SU-DHL-6 (cell line): ENCODE results near the gene MYH4.

Experiments
- H2AFZ ChIP-seq: fragments of 200-600 bp; sonication (generic); 2 replicates; pipeline ENCODE4 v1.6.1; 2014; ENCODE audit warnings: low read depth, mild to moderate bottlenecking, moderate library complexity, mixed read lengths, antibody characterized with exemption, low read length; ENCODE audit not compliant: severe bottlenecking
- H3F3A ChIP-seq: fragments of 200-600 bp; shearing (Covaris generic); 2 replicates; pipeline ENCODE4 v1.6.0; 2016; ENCODE audit warnings: antibody characterized with exemption, mild to moderate bottlenecking; ENCODE audit not compliant: insufficient read depth
- H3K27ac ChIP-seq: fragments of 200-600 bp; sonication (generic); 2 replicates; pipeline ENCODE4 v1.5.1; 2016; ENCODE audit warnings: low read depth, mild to moderate bottlenecking, low read length, moderate library complexity, mixed read lengths
- H3K27me3 ChIP-seq: fragments of 200-600 bp; sonication (generic), shearing (Covaris generic); 2 replicates; pipeline ENCODE4 v1.6.0; 2014; ENCODE audit warnings: mild to moderate bottlenecking, low read length
- H3K36me3 ChIP-seq: fragments of 200-600 bp; sonication (generic); 2 replicates; pipeline ENCODE4 v1.6.1; 2014; ENCODE audit warnings: mild to moderate bottlenecking, low read length, mixed read lengths
- H3K4me2 ChIP-seq: fragments of 300-600, 200-600 bp; shearing (Covaris generic), sonication (generic); 2 replicates; pipeline ENCODE4 v1.6.0; 2014; ENCODE audit warnings: low read length, low read depth, mild to moderate bottlenecking; ENCODE audit not compliant: poor library complexity, severe bottlenecking
- H3K4me3 ChIP-seq: fragments of 200-600 bp; sonication (generic); 2 replicates; pipeline ENCODE4 v1.5.1; 2014; ENCODE audit warnings: antibody characterized with exemption, low read length, mild to moderate bottlenecking, mixed read lengths; ENCODE audit not compliant: insufficient read depth, poor library complexity, severe bottlenecking
- H3K79me2 ChIP-seq: fragments of 200-600 bp; sonication (generic); 2 replicates; pipeline ENCODE4 v1.6.1; 2014; ENCODE audit warnings: mild to moderate bottlenecking, low read length, moderate library complexity; ENCODE audit not compliant: insufficient read depth
- H3K9ac ChIP-seq: fragments of 200-600 bp; sonication (generic); 2 replicates; pipeline ENCODE4 v1.7.0; 2014; ENCODE audit warnings: mild to moderate bottlenecking, low read length
- H3K9me2 ChIP-seq: fragments of 200-600 bp; sonication (generic); replicated peaks from 2 replicates; pipeline ENCODE4 v1.6.1; 2014; ENCODE audit warnings: low read length; ENCODE audit not compliant: insufficient read depth
- H3K9me3 ChIP-seq: fragments of 200-600 bp; sonication (generic); 2 replicates; pipeline ENCODE4 v1.6.1; 2014; ENCODE audit warnings: low read length, mixed read lengths; ENCODE audit not compliant: insufficient read depth
- H4K20me1 ChIP-seq: fragments of 200-600 bp; sonication (generic); 2 replicates; pipeline ENCODE4 v1.6.1; 2014; ENCODE audit warnings: low read depth, mild to moderate bottlenecking, antibody characterized with exemption, low read length, moderate library complexity, mixed read lengths
- CTCF ChIP-seq: fragments of 200-600 bp; sonication (generic); IDR thresholded peaks from one replicate; pipeline ENCODE4 v1.5.1; 2017; ENCODE audit warnings: antibody characterized with exemption, mild to moderate bottlenecking, low read length, moderate library complexity; ENCODE audit not compliant: insufficient read depth, poor library complexity, severe bottlenecking
- EZH2phosphoT487 ChIP-seq: fragments of 200-600 bp; sonication (generic), shearing (Covaris generic); conservative IDR thresholded peaks from 2 replicates; pipeline ENCODE4 v1.6.1; 2018; ENCODE audit warnings: mild to moderate bottlenecking, antibody characterized with exemption, low read length, moderate library complexity, mixed read lengths

MYH4 gene

GRCh38 chr17:10463402-10463801 lies 6.0 kb downstream of the MYH4 start:
- Histone ChIP-seq H3K27ac (no peak overlapping the region), H3K4me2 (no peak overlapping the region), H3K9me3 (peaks cover 5% of the 10 kb centered on the region; the same call in 1 of the 2 replicates), H3K36me3 (no peaks in the 10 kb centered on the region), H3K79me2 (no peaks in the 10 kb centered on the region), H3K4me3 (no peak overlapping the region), H3K9ac (no peak overlapping the region), H3F3A (no peaks in the 10 kb centered on the region), H4K20me1 (no peaks in the 10 kb centered on the region), H3K27me3 (0 out of 2 replicates have a peak, but pooled peaks cover under 1% of the 10 kb centered on the region), H2AFZ (no peak overlapping the region), H3K9me2 (no peaks in the 10 kb centered on the region)
- TF ChIP-seq EZH2phosphoT487 (no peak), CTCF (no peak)

GRCh38 chr17:10460062-10460461 lies 9.3 kb downstream of the MYH4 start:
- no peaks in the 10 kb centered on the region for H3K79me2 ChIP-seq
- H3K4me3 ChIP-seq: no peak overlapping the region
- no peak overlapping the region for H2AFZ ChIP-seq
- no peak overlapping the region for H3K9ac ChIP-seq
- H3K36me3 ChIP-seq: no peaks in the 10 kb centered on the region
- H3K4me2 ChIP-seq: no peak overlapping the region
- TF ChIP-seq CTCF: no peak
- no peak for TF ChIP-seq EZH2phosphoT487
- H4K20me1 ChIP-seq: no peaks in the 10 kb centered on the region
- no peak overlapping the region for H3K27ac ChIP-seq
- H3F3A ChIP-seq: no peaks in the 10 kb centered on the region
- peaks cover 5% of the 10 kb centered on the region; the same call in 1 of the 2 replicates for H3K9me3 ChIP-seq
- no peaks in the 10 kb centered on the region for H3K27me3 ChIP-seq
- no peaks in the 10 kb centered on the region for H3K9me2 ChIP-seq

GRCh38 chr17:10458701-10459100 lies 10.7 kb downstream of the MYH4 start:
- no peak overlapping the region for H2AFZ ChIP-seq
- no peaks in the 10 kb centered on the region for H3K36me3 ChIP-seq
- no peaks in the 10 kb centered on the region for H3K27me3 ChIP-seq
- no peaks in the 10 kb centered on the region for H3K79me2 ChIP-seq
- H3K9ac ChIP-seq: no peak overlapping the region
- no peaks in the 10 kb centered on the region for H3K9me2 ChIP-seq
- H3K4me3 ChIP-seq: no peak overlapping the region
- TF ChIP-seq EZH2phosphoT487 (no peak), CTCF (no peak)
- no peaks in the 10 kb centered on the region for H4K20me1 ChIP-seq
- H3F3A ChIP-seq: no peaks in the 10 kb centered on the region
- H3K9me3 ChIP-seq: no peaks in the 10 kb centered on the region
- H3K27ac ChIP-seq: no peak overlapping the region
- H3K4me2 ChIP-seq: no peak overlapping the region

- Histone ChIP-seq H3K4me2 (no peak overlapping the region), H3K36me3 (no peaks in the 10 kb centered on the region), H3K9me3 (no peaks in the 10 kb centered on the region), H3K4me3 (no peak overlapping the region), H3K27ac (no peak overlapping the region), H3K9ac (no peak overlapping the region), H3K27me3 (no peaks in the 10 kb centered on the region), H3F3A (no peaks in the 10 kb centered on the region), H4K20me1 (no peaks in the 10 kb centered on the region), H3K79me2 (no peaks in the 10 kb centered on the region), H2AFZ (no peak overlapping the region), H3K9me2 (no peaks in the 10 kb centered on the region)
- no peak for TF ChIP-seq CTCF
- TF ChIP-seq EZH2phosphoT487: no peak
Observed at GRCh38 chr17:10457952-10458351, 11.4 kb downstream of the MYH4 start.
